ENCODE data around the gene MBLAC1.

Gene MBLAC1

GRCh38 chr7:100126931-100127865 lies at the start of gene MBLAC1:
Gene MBLAC1 (plus strand): TSS chr7:100126967. CDS start chr7:100127396, 429 bp downstream.
- DNase-seq = peak; percentile 96

DNA sequence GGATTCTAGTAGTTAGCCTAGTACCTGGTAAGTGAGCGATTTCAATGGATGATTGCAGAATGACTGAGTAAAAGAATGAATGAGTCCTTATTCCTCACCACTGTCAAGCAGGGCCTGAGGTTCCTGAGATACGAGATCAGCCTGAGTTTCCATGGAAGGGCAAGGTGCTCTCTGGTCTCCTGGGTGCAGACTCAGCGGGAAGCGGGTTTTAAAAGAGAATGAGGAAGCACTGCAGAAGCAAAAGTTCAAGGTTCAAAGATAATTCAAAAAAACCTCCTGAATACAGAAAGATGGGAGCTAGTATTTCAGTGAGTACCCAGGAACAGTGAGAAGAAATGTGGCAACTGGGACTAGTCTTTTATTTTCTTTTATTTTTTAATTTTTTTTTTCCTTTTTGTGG lies 49.6 kb upstream of the MBLAC1 start:
- no peak for DNase-seq

DNA sequence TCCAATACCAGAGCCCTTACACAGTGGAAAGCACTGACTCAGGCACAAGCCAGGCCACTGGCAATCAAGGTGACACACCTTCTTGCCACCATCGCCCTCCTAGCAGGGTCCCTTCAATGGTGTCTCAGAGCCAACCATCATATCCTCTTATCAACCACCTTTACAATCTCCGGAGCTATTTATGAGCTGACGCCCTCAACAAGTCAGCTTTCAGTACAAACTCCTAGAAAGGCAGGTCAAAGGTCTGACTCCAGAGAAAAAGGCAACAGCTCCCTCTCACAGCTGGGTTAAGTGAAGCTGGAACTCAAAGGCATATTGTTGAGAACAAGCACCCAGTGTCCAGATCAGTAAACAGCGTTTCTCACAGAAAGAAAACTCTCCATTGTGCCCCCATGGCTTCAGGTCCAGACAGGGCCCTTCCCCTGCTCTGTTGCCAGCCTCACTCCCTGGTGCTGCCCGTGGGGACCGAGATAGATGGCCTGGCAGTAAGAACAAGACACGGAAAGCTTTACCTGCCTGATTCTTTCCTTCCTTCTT lies 47.7 kb upstream of the MBLAC1 start:
- no peak for DNase-seq

- peak; percentile 56 for DNase-seq
Measured at GRCh38 chr7:100080907-100081534, 45.7 kb upstream of the MBLAC1 start.

GRCh38 chr7:100081535-100082102 lies 45.1 kb upstream of the MBLAC1 start, which contains the start of gene ZNF3:
Gene ZNF3 (minus strand): TSS chr7:100081723. CDS start chr7:100077357, 4,366 bp downstream.
- peak; percentile 99 for DNase-seq

GRCh38 chr7:100082978-100083377 lies 43.8 kb upstream of the MBLAC1 start:
- no peak for DNase-seq

DNA sequence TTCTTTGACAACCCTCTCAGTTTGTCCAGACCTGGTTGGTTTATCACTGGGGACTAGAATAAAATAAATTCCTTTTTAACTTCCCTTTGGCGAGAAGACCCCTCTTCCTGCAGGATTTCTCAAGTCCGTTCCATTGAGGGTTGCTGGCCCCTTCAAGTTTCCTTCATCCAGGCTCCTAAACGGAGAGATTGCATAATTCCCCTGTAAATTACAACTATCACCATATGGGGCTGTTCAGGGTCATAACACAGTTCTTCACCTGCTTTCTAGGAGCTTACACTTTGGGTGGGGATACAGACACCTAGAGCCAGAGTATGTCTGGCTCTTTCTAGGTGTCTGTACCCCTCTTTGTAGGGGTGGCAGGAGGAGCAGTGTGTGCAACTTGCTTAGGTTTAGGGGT lies 41.3 kb upstream of the MBLAC1 start:
- peak; percentile 34 for DNase-seq

- DNase-seq = no peak
Measured at GRCh38 chr7:100087055-100087750, 39.6 kb upstream of the MBLAC1 start.

DNA sequence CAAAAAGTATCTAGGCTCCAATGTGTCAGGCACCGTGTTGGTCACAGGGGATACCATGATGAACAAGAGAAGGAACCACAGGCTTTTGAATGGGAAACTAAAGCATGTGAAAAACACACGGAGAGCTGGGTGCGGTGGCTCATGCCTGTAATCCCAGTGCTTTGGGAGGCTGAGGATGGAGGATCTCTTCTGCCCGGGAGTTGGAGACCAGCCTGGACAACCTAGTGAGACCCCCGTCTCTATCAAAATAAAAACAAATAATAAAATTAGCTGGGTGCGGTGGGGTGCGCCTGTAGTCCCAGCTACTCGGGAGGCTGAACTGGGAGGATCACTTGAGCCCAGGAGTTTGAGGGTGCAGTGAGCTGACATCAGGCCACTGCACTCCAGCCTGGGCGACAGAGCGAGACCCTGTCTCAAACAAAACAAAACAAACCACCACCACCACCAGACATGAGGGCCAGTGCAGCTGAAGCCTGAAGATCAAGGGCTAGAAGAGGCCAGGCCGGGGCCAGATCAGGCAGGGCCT lies 38.6 kb upstream of the MBLAC1 start:
- DNase-seq = no peak

DNA sequence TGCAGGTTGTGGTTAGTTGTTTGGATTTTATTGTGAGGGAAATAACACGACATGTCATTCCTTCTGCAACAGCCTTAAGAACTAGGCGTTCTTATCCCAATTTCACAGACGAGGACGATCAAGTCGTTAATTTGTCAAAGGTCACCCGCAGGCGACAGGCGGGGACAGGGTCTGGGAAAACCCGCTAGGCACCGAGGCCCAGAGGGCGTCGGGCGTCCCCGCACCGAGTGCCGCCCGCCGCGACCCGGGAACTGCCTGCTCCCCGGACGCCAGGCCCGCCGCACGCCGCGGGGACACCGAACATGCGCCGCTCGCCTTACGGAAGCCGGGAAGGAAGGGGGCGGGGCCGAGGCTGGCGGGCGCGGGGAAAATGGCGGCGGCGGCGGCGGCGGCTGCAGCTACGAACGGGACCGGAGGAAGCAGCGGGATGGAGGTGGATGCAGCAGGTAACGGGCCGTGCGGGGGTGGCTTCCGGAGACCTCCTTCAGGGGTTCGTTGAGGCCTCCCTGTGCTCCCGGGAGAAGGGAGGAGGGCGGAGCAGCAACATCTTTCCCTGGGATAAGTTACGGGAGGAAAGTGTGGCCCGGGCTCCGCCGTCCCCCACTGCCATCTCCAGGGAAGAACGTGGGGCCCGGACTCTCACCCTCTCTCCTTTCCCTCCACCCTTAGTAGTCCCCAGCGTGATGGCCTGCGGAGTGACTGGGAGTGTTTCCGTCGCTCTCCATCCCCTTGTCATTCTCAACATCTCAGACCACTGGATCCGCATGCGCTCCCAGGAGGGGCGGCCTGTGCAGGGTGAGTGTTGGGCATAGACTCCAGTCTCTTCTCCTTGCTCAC lies 37.9 kb upstream of the MBLAC1 start, which contains the start of gene COPS6:
TSS of gene COPS6 (plus strand) at position 349 of the 837 bp plus-strand sequence. CDS start at position 371, 22 bp downstream.
- DNase-seq = peak; percentile 92

GRCh38 chr7:100089458-100090196 lies 37.1 kb upstream of the MBLAC1 start:
- DNase-seq = no peak

DNA sequence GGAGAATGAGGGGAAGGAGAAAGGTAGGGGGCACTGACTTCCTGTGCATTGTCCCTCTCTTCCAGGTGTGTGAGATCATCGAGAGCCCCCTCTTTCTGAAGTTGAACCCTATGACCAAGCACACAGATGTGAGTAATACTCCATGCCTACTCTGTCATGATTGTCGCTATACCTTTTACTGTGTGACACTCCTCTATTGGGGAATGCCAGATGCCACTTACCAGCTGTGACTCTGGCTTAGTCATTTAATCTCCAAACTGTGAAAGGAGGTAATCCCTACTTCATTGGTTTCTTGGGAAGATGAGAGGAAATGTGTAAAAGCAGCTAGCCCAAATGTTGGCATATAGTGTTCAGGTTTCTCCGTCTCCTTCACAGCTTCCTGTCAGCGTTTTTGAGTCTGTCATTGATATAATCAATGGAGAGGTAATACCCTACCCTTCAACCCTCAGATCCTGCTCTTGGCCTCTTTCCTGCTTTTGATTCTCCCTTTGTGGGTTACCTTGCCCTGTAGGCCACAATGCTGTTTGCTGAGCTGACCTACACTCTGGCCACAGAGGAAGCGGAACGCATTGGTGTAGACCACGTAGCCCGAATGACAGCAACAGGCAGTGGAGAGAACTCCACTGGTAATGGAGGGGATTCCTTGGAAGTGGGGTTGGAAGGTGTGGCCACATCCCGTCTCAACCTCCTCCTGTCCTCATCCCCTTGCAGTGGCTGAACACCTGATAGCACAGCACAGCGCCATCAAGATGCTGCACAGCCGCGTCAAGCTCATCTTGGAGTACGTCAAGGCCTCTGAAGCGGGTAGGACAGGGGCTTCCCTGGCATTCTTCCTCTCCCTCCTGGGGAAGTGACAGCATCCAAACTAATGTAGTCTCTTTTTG lies 36.0 kb upstream of the MBLAC1 start:
- peak; percentile 57 for DNase-seq

- DNase-seq = peak; percentile 57
Measured at GRCh38 chr7:100091411-100092181, 35.2 kb upstream of the MBLAC1 start.

DNA sequence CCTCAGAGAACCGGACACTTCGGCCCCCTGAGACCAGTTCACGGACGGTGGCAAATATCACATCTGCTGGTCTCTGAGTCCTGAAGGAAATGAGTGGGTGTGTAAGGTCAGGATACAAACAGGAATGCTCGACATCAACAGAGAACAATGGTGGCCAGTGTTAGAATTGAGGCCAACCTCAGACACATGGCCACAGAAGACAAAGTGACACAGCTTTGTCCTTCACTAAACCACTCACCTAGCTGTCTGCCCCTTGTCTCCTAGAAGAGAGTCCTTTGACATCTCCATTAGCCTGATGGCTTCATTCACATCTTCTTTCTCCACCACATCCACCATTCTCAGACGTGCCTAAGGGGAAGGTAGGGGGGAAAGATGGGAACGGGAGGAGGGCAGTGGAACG lies 33.7 kb upstream of the MBLAC1 start:
- peak; percentile 47 for DNase-seq

- DNase-seq = peak; percentile 35
Measured at GRCh38 chr7:100093498-100093897, 33.3 kb upstream of the MBLAC1 start.

GRCh38 chr7:100093925-100094486 lies 32.8 kb upstream of the MBLAC1 start:
- DNase-seq = peak; percentile 31

GRCh38 chr7:100095289-100095688 lies 31.5 kb upstream of the MBLAC1 start:
- DNase-seq = no peak

DNA sequence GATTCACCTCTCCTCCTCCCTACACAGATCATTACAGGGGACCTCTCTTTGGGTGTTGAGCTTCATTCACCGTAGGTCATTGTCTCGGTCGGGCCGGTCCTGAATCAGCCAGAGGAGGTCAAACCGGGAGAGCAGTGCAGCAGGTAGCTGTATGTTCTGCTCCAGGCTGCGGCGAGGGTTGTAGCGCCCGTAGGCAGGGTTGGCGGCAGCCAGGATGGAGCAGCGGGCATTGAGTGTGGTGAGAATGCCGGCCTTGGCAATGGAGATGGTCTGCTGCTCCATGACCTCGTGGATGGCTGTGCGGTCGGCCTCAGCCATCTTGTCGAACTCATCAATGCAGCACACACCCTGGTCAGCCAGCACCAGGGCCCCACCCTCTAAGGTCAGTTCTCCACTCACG lies 31.1 kb upstream of the MBLAC1 start:
- no peak for DNase-seq
